Calu3 (cell line): ENCODE measurements around the gene PGRMC2. TPM values are rescaled to one million over a fixed set of nuclear protein-coding genes. Genes with fewer than 3 reads are reported as not detected.

Experiments used
- BruUV-seq: library from RNA; stranded (reverse); fragments of 400-500 nt; replicated peaks from 2 replicates; lab custom pipeline; 2021; lab: Mats Ljungman, UMichigan
- CTCF ChIA-PET: fragments of 300-600 bp; sonication (Branson Sonifier 250); formaldehyde crosslinking; loops from one replicate; lab custom pipeline; 2022; ENCODE audit warnings: antibody characterized with exemption; lab: Charles Lee
- DNase-seq: peaks from one replicate; pipeline ENCODE4 v3.0.0; 2022
- H3K27ac Mint-ChIP-seq: one replicate; pipeline ENCODE4 v1.8.0; 2022; ENCODE audit warnings: mixed read lengths; ENCODE audit not compliant: unreplicated experiment
- H3K27me3 Mint-ChIP-seq: one replicate; pipeline ENCODE4 v1.8.0; 2022; ENCODE audit warnings: mixed read lengths; ENCODE audit not compliant: unreplicated experiment
- H3K36me3 Mint-ChIP-seq: one replicate; pipeline ENCODE4 v1.8.0; 2022; ENCODE audit warnings: mild to moderate bottlenecking, moderate library complexity, mixed read lengths; ENCODE audit not compliant: insufficient read depth, unreplicated experiment
- H3K4me1 Mint-ChIP-seq: one replicate; pipeline ENCODE4 v1.8.0; 2022; ENCODE audit warnings: mild to moderate bottlenecking, low read depth, mixed read lengths; ENCODE audit not compliant: unreplicated experiment
- H3K4me3 Mint-ChIP-seq: one replicate; pipeline ENCODE4 v1.8.0; 2022; ENCODE audit warnings: mild to moderate bottlenecking, low read depth, moderate library complexity, mixed read lengths; ENCODE audit not compliant: unreplicated experiment
- H3K9me3 Mint-ChIP-seq: one replicate; pipeline ENCODE4 v1.8.0; 2022; ENCODE audit warnings: low read depth, mixed read lengths; ENCODE audit not compliant: unreplicated experiment
- CTCF ChIP-seq: fragments of 200-600 bp; IDR thresholded peaks from one replicate; pipeline ENCODE4 v1.8.0; 2022; ENCODE audit warnings: antibody characterized with exemption; ENCODE audit not compliant: unreplicated experiment
- intact Hi-C: fragments of 100-400 bp; cut with micrococcal nuclease; formaldehyde crosslinking; loops from one replicate; pipeline ENCODE4 v1.10.0; 2022; ENCODE audit not compliant: unreplicated experiment
- total RNA-seq: library from RNA; stranded (reverse); gene quantifications from 2 replicates; pipeline ENCODE4 v1.2.3, GENCODE V29; 2022

The PGRMC2 gene
- total RNA-seq, 1 experiment from 2014 or later = 54.5 TPM

GRCh38 chr4:128244379-128244778, 43.2 kb downstream of the PGRMC2 start:
- H3K36me3 Mint-ChIP-seq = peaks cover 3% of the 10 kb centered on the region
- no peaks in the 10 kb centered on the region for H3K27me3 Mint-ChIP-seq
- DNase-seq = no peak
- H3K4me1 Mint-ChIP-seq = no peaks in the 10 kb centered on the region
- H3K9me3 Mint-ChIP-seq = peaks cover 6% of the 10 kb centered on the region
- CTCF ChIA-PET = interaction anchor here (1.0 kb wide), 1 partner anchor 14 kb away, joined by 4 read pairs; no protein-coding TSS in a partner anchor
- H3K4me3 Mint-ChIP-seq = no peak overlapping the region
- intact Hi-C loops = no loop called here
- BruUV-seq = no TSS peak
- no peak for TF ChIP-seq CTCF
- no peak overlapping the region for H3K27ac Mint-ChIP-seq

- no peak for DNase-seq
- no peak for TF ChIP-seq CTCF
- no peak overlapping the region for H3K27ac Mint-ChIP-seq
- peaks cover 3% of the 10 kb centered on the region for H3K36me3 Mint-ChIP-seq
- CTCF ChIA-PET = no interaction called here
- H3K9me3 Mint-ChIP-seq = peaks cover 6% of the 10 kb centered on the region
- H3K4me3 Mint-ChIP-seq = no peak overlapping the region
- H3K27me3 Mint-ChIP-seq = no peaks in the 10 kb centered on the region
- intact Hi-C loops = no loop called here
- BruUV-seq = no TSS peak
- no peaks in the 10 kb centered on the region for H3K4me1 Mint-ChIP-seq
Measured at GRCh38 chr4:128242601-128243000, 45.0 kb downstream of the PGRMC2 start.

- no peak for TF ChIP-seq CTCF
- Mint-ChIP-seq H3K4me1 (no peaks in the 10 kb centered on the region), H3K36me3 (peaks cover 3% of the 10 kb centered on the region), H3K4me3 (no peak overlapping the region), H3K27ac (no peak overlapping the region), H3K9me3 (peaks cover 6% of the 10 kb centered on the region), H3K27me3 (no peaks in the 10 kb centered on the region)
- no peak for DNase-seq
- CTCF ChIA-PET = no interaction called here
- no TSS peak for BruUV-seq
- intact Hi-C loops = no loop called here
Measured at GRCh38 chr4:128241981-128242380, 45.6 kb downstream of the PGRMC2 start.

- peaks cover 6% of the 10 kb centered on the region for H3K9me3 Mint-ChIP-seq
- no peaks in the 10 kb centered on the region for H3K27me3 Mint-ChIP-seq
- no peaks in the 10 kb centered on the region for H3K4me1 Mint-ChIP-seq
- TF ChIP-seq CTCF = no peak
- no peak overlapping the region for H3K27ac Mint-ChIP-seq
- no peak overlapping the region for H3K4me3 Mint-ChIP-seq
- CTCF ChIA-PET = no interaction called here
- intact Hi-C loops = no loop called here
- H3K36me3 Mint-ChIP-seq = peaks cover 3% of the 10 kb centered on the region
- no peak for DNase-seq
- no TSS peak for BruUV-seq
Measured at GRCh38 chr4:128241425-128241913, 46.1 kb downstream of the PGRMC2 start.
